HepG2 (cell line): ENCODE measurements around the gene FNDC4. TPM values are rescaled to one million over a fixed set of nuclear protein-coding genes. Genes with fewer than 3 reads are reported as not detected.

Experiments
- HIC2 ChIP-seq: sonication (generic); formaldehyde crosslinking; IDR thresholded peaks from 2 replicates; pipeline ENCODE4 v1.9.0; 2022; ENCODE audit warnings: low read depth, missing genetic modification reagents
- HNF4A ChIP-seq: sonication (generic); formaldehyde crosslinking; IDR thresholded peaks from 2 replicates; pipeline ENCODE4 v1.4.0; 2020; ENCODE audit warnings: missing genetic modification reagents
- HNF4G ChIP-seq, 2 experiments: sonication (generic) in 1 of 2; formaldehyde crosslinking in 1 of 2; IDR thresholded peaks; 2 replicates each; pipeline versions ENCODE4 v1.4.0 to v1.6.1; 2011 to 2020; ENCODE audit warnings: borderline replicate concordance in 2 of 2, low read depth in 2 of 2, mild to moderate bottlenecking in 2 of 2, low read length in 1 of 2, missing genetic modification reagents in 1 of 2, moderate library complexity in 1 of 2
- KDM2A ChIP-seq: sonication (generic); formaldehyde crosslinking; IDR thresholded peaks from 2 replicates; pipeline ENCODE4 v1.4.0; 2020; ENCODE audit warnings: low read depth, missing genetic modification reagents, borderline replicate concordance
- MAF1 ChIP-seq: sonication (generic); formaldehyde crosslinking; IDR thresholded peaks from 2 replicates; pipeline ENCODE4 v1.5.0; 2020; ENCODE audit warnings: missing genetic modification reagents, borderline replicate concordance
- MTA1 ChIP-seq: sonication (generic); formaldehyde crosslinking; IDR thresholded peaks from 2 replicates; pipeline ENCODE4 v1.4.0; 2020; ENCODE audit warnings: missing genetic modification reagents, mild to moderate bottlenecking, borderline replicate concordance
- SYNCRIP ChIP-seq: fragments of 200-400 bp; formaldehyde crosslinking; IDR thresholded peaks from 2 replicates; pipeline ENCODE4 v1.6.1; 2018; ENCODE audit warnings: mild to moderate bottlenecking, low read depth, low read length; ENCODE audit not compliant: insufficient read depth
- ZFP1 ChIP-seq: IDR thresholded peaks from 2 replicates; pipeline ENCODE4 v1.6.1; 2016
- ZNF263 ChIP-seq: sonication (generic); formaldehyde crosslinking; IDR thresholded peaks from 2 replicates; pipeline ENCODE4 v1.4.0; 2020; ENCODE audit warnings: missing genetic modification reagents
- ZNF280D ChIP-seq: sonication (generic); formaldehyde crosslinking; IDR thresholded peaks from 2 replicates; pipeline ENCODE4 v1.5.1; 2020; ENCODE audit warnings: mild to moderate bottlenecking, missing genetic modification reagents
- ZNF335 ChIP-seq: sonication (generic); formaldehyde crosslinking; IDR thresholded peaks from 2 replicates; pipeline ENCODE4 v1.4.0; 2020; ENCODE audit warnings: missing genetic modification reagents
- ZNF34 ChIP-seq: sonication (generic); formaldehyde crosslinking; IDR thresholded peaks from 2 replicates; pipeline ENCODE4 v1.4.0; 2020; ENCODE audit warnings: mild to moderate bottlenecking, missing genetic modification reagents, borderline replicate concordance
- ZNF674 ChIP-seq: sonication (generic); formaldehyde crosslinking; IDR thresholded peaks from 2 replicates; pipeline ENCODE4 v1.5.0; 2020; ENCODE audit warnings: low read depth, mild to moderate bottlenecking, missing genetic modification reagents
- ZNF878 ChIP-seq: sonication (generic); formaldehyde crosslinking; IDR thresholded peaks from 2 replicates; pipeline ENCODE4 v1.8.1; 2023; ENCODE audit warnings: mild to moderate bottlenecking, missing genetic modification reagents, moderate library complexity
- polyA plus RNA-seq, 8 experiments: library from polyadenylated mRNA; depleted of rRNA in 3 of 8; stranded (reverse) in 7 of 8; unstranded in 1 of 8; fragments of >200 nt; fragmentation: Illumina TruSeq in 4 of 8; extraction: Trizol in 4 of 8; gene quantifications; 2 replicates each; pipeline versions ENCODE4 v1.2.1 to v1.2.3, GENCODE V29; 2011 to 2016; ENCODE audit warnings: low read depth in 4 of 8, missing spikeins in 1 of 8, mixed read lengths in 1 of 8; ENCODE audit not compliant: insufficient read depth in 1 of 8
- total RNA-seq, 5 experiments: library from RNA; depleted of rRNA; stranded (reverse); fragments of >200 nt; fragmentation: Illumina TruSeq; extraction: Trizol; gene quantifications; 2 replicates each; pipeline ENCODE4 v1.2.3, GENCODE V29; 2016; ENCODE audit warnings: low read depth in 1 of 5
- TF ChIP-seq, protein P1 (sequence below): sonication (generic); formaldehyde crosslinking; IDR thresholded peaks from 2 replicates; pipeline ENCODE4 v1.5.1; 2020; ENCODE audit warnings: mild to moderate bottlenecking, missing genetic modification reagents, borderline replicate concordance
- TF ChIP-seq, protein P2 (sequence below): sonication (generic); formaldehyde crosslinking; IDR thresholded peaks from 2 replicates; pipeline ENCODE4 v1.5.0; 2020; ENCODE audit warnings: mild to moderate bottlenecking, missing genetic modification reagents

FNDC4 gene
- total and polyA plus RNA-seq, 2 of the 13 experiments (the other 11 are each of a cell fraction or from before 2014, with no cell fraction given) = 9.0 to 17.4 TPM

DNA sequence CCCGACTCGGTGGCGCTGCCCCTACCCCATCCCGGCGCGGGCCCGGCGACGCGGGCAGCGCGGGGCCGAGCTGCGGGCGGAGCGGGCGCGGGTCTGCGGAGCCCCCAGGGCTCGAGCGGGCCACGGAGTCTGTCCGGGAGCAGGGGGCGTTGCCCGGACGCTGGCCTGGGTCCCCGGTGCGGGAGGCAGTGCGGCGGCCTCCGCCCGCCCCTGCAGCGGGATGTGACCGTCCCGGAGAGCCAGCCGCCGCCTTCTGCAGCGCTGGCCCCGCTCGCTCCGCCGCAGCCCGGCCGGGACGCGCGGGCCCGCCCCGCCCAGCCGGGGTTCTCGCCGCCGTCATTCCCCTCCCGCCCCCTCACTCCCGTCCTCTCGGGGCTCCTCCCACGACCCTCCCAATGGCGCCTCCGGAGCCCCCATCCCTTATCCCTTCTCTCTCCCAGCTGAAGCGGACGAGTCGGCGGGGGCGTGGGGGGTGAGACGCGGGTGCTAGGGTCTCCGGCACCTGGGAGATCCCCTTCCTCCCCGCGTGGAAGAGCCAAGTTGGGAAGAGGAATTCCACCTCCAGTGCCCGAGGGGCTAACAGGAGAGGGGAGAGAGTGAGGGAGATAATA, at the start of gene FNDC4 (continued):
- TF ChIP-seq, protein P1, sequence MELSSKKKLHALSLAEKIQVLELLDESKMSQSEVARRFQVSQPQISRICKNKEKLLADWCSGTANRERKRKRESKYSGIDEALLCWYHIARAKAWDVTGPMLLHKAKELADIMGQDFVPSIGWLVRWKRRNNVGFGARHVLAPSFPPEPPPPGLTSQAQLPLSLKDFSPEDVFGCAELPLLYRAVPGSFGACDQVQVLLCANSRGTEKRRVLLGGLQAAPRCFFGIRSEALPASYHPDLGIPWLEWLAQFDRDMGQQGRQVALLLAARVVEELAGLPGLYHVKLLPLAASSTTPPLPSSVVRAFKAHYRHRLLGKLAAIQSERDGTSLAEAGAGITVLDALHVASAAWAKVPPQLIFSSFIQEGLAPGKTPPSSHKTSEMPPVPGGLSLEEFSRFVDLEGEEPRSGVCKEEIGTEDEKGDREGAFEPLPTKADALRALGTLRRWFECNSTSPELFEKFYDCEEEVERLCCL = no peak
- TF ChIP-seq ZNF34 (no peak), MAF1 (CRISPR knock-in tag) (no peak), MTA1 (CRISPR knock-in tag) (no peak), SYNCRIP (no peak), ZNF335 (no peak), HNF4A (CRISPR knock-in tag) (no peak), ZNF878 (CRISPR knock-in tag) (no peak), ZFP1 (CRISPR knock-in tag) (0 out of 2 replicates have a peak, but pooled peaks have one; percentile 23), ZNF674 (CRISPR knock-in tag) (no peak; the same call in 1 of the 2 replicates), HNF4G (IDR thresholded peaks at IDR 0.05; ENCODE audit: borderline replicate concordance, low read depth, low read length) (no peak), HNF4G (CRISPR knock-in tag; IDR thresholded peaks at IDR 0.05; ENCODE audit: borderline replicate concordance, low read depth) (no peak), ZNF263 (CRISPR knock-in tag) (peak; percentile 88), KDM2A (CRISPR knock-in tag) (no peak), HIC2 (no peak; the same call in 1 of the 2 replicates), ZNF280D (CRISPR knock-in tag) (no peak)
- TF ChIP-seq, protein P2, sequence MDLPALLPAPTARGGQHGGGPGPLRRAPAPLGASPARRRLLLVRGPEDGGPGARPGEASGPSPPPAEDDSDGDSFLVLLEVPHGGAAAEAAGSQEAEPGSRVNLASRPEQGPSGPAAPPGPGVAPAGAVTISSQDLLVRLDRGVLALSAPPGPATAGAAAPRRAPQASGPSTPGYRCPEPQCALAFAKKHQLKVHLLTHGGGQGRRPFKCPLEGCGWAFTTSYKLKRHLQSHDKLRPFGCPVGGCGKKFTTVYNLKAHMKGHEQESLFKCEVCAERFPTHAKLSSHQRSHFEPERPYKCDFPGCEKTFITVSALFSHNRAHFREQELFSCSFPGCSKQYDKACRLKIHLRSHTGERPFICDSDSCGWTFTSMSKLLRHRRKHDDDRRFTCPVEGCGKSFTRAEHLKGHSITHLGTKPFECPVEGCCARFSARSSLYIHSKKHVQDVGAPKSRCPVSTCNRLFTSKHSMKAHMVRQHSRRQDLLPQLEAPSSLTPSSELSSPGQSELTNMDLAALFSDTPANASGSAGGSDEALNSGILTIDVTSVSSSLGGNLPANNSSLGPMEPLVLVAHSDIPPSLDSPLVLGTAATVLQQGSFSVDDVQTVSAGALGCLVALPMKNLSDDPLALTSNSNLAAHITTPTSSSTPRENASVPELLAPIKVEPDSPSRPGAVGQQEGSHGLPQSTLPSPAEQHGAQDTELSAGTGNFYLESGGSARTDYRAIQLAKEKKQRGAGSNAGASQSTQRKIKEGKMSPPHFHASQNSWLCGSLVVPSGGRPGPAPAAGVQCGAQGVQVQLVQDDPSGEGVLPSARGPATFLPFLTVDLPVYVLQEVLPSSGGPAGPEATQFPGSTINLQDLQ (CRISPR knock-in tag) = peak; percentile 73; the same call in 1 of the 2 replicates
